ENCODE data around the gene ITLN2.
"Not testable (repeated sequence)": the region's sequence is repeated elsewhere in the genome, so short reads cannot be mapped to it uniquely, and the experiment has no call there.

The ITLN2 gene

GRCh38 chr1:160996178-160996577, 41.6 kb upstream of the ITLN2 start (continued):
- TF ChIP-seq PRDM10 (tag by site-specific recombination; IDR thresholded peaks at IDR 0.05) (no peak), ZNF423 (tag by site-specific recombination; IDR thresholded peaks at IDR 0.05) (no peak)

DNA sequence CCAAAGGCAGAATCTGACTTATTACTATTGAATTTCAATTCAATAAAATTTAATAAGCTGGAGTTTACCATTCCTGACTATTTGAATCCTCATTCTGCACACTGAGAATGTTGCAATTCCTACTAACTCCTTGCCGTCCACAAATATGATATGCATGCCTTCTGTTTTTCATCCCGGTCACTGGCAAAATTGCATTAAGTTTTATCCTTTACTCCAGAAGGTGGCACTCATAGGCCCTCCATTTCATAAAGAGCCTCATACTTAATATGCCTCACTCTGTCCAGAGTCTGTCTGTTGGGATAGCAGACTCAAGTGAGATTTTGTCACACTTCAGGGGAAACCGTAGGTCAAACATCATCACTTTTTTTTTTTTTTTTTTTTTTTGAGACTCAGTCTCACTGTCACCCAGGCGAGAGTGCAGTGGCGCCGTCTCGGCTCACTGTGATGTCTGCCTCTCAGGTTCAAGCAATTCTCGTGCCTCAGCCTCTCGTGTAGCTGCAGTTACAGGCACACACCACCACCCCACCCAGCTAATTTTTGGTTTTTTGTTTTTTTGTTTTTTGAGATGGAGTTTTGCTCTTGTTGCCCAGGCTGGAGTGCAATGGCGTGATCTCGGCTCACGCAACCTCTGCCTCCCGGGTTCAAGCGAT, 39.1 kb upstream of the ITLN2 start:
- POLR2A ChIA-PET = interaction anchor here (0.5 kb wide), 1 partner anchor 229 kb away, joined by 4 read pairs; no protein-coding TSS in a partner anchor
- TF ChIP-seq ZBTB44 (tag by site-specific recombination; IDR thresholded peaks at IDR 0.05) (peak; percentile 29; the same call in 1 of the 2 replicates), ZNF654 (tag by site-specific recombination; IDR thresholded peaks at IDR 0.05; ENCODE audit: low read depth) (peak; percentile 60), CTCF (tag by site-specific recombination; IDR thresholded peaks at IDR 0.05) (peak; percentile 24; the same call in 1 of the 2 replicates), PRDM1 (tag by site-specific recombination; IDR thresholded peaks at IDR 0.05) (0 out of 2 replicates have a peak, but pooled peaks have one; percentile 45), ZNF10 (tag by site-specific recombination; IDR thresholded peaks at IDR 0.05) (no peak), SCRT2 (tag by site-specific recombination; IDR thresholded peaks at IDR 0.05) (no peak), ZNF362 (tag by site-specific recombination; IDR thresholded peaks at IDR 0.05) (peak; percentile 71; the same call in 1 of the 2 replicates)
- Histone ChIP-seq H3K36me3 (ENCODE audit: control insufficient read depth in 2 of 2, insufficient read depth in 1 of 2, low read length in 2 of 2) (peaks cover 0 to 17% of the 10 kb centered on the region in 2 experiments; a peak in 2 of 3 replicates), H3K4me3 (ENCODE audit: low read depth, low read length) (no peak overlapping the region), H3K9me3 (ENCODE audit: control insufficient read depth, insufficient read depth, low read depth, low read length) (no peaks in the 10 kb centered on the region), H3K27ac (ENCODE audit: extremely low read depth, low read depth, low read length) (no peak overlapping the region), H3K4me1 (ENCODE audit: control insufficient read depth, insufficient read depth, low read length) (no peaks in the 10 kb centered on the region)
- CTCF ChIA-PET = interaction anchor here (0.6 to 0.7 kb wide), 3 partner anchors 18 to 245 kb away, joined by 3 to 6 read pairs (median 4); no protein-coding TSS in a partner anchor

DNA sequence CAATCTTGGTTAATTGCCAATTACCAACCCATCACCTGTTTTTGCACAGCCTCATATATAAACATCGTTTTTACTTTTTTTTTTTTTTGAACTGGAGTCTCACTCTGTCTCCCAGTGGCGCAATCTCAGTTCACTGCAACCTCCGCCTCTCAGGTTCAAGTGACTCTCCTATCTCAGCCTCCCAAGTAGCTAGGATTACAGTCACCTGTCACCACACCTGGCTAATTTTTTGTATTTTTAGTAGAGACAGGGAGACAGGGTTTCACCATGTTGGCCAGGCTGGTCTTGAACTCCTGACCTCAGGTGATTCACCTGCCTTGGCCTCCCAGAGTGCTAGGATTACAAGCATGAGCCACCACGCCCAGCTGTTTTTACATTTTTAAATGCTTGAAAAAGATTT, 37.4 kb upstream of the ITLN2 start:
- H3K27ac ChIP-seq (ENCODE audit: extremely low read depth, low read depth, low read length); H3K36me3 ChIP-seq (ENCODE audit: control insufficient read depth in 2 of 2, insufficient read depth in 1 of 2, low read length in 2 of 2); H3K9me3 ChIP-seq (ENCODE audit: control insufficient read depth, insufficient read depth, low read depth, low read length); H3K4me3 ChIP-seq (ENCODE audit: low read depth, low read length); H3K4me1 ChIP-seq (ENCODE audit: control insufficient read depth, insufficient read depth, low read length): not testable (repeated sequence)
- ChIA-PET POLR2A (interaction anchor here (0.8 kb wide), 1 partner anchor 29 kb away, joined by 3 read pairs; the partner anchor contains the start of gene F11R), CTCF (interaction anchor here (0.6 to 1.2 kb wide), 5 partner anchors 29 to 279 kb away, joined by 3 to 4 read pairs (median 3); partner anchors contain the start of gene F11R)
